Psoas muscle (tissue), 8 donors: ENCODE results near the gene C15orf61. TPM values are rescaled to one million over a fixed set of nuclear protein-coding genes. Genes with fewer than 3 reads are reported as not detected.

ENCODE experiments used
- ATAC-seq, 4 donors: fragments of 200-7000 bp; cut with Tn5 transposase; one replicate each; pipeline ENCODE4 v1.9.1; 2020; ENCODE audit warnings: moderate library complexity in 3 of 4, mild to moderate bottlenecking in 2 of 4
- DNase-seq, 2 donors: peaks; one replicate each; pipeline ENCODE4 v3.0.0-alpha.2; 2020
- H3K27ac ChIP-seq: fragments of 200-600 bp; one replicate; pipeline ENCODE4 v1.8.0; 2022
- H3K27me3 ChIP-seq, 3 donors: fragments of 200-600 bp in 1 of 3; one replicate each; pipeline versions ENCODE4 v1.6.1 to v1.8.0; 2013 to 2022; ENCODE audit warnings: low read length in 2 of 3, mild to moderate bottlenecking in 2 of 3, moderate library complexity in 1 of 3; ENCODE audit not compliant: insufficient read depth in 3 of 3
- H3K36me3 ChIP-seq, 2 donors: fragments of 200-600 bp in 1 of 2; one replicate each; pipeline versions ENCODE4 v1.6.1 to v1.8.0; 2013 to 2022; ENCODE audit warnings: low read depth in 1 of 2, mild to moderate bottlenecking in 1 of 2, moderate library complexity in 1 of 2; ENCODE audit not compliant: insufficient read depth in 1 of 2
- H3K4me1 ChIP-seq: fragments of 200-600 bp; one replicate; pipeline ENCODE4 v1.8.0; 2022
- H3K4me3 ChIP-seq: fragments of 200-600 bp; one replicate; pipeline ENCODE4 v1.8.0; 2022; ENCODE audit warnings: mild to moderate bottlenecking
- H3K9me3 ChIP-seq: fragments of 200-600 bp; one replicate; pipeline ENCODE4 v1.8.0; 2022
- CTCF ChIP-seq: fragments of 200-600 bp; IDR thresholded peaks from one replicate; pipeline ENCODE4 v1.8.0; 2022; ENCODE audit warnings: antibody characterized with exemption
- WGBS, 3 donors: extraction: QIAGEN DNeasy Blood & Tissue Kit; methylation state at CpG; one replicate each; pipeline versions ENCODE4 v1.1.6 to v1.1.7; 2013; 5-methylcytosine and 5-hydroxymethylcytosine counted together
- intact Hi-C, 2 donors: fragments of 100-400 bp; cut with DNase I; formaldehyde crosslinking; loops; one replicate each; pipeline versions ENCODE4 v1.11.0 to v1.14.2; 2022
- polyA plus RNA-seq, 3 donors: library from polyadenylated mRNA; stranded (reverse); fragments of 200-250 nt; gene quantifications; one replicate each; pipeline ENCODE4 v1.2.3, GENCODE V29; 2013
- total RNA-seq, 4 donors: library from RNA; stranded (reverse); fragmentation: NEBNext Ultra II Directional in 2 of 4; extraction: Animal tissue kit (Norgen Biotek cat#: 25700) in 2 of 4; gene quantifications; one replicate each; pipeline versions ENCODE4 v1.2.1 to v1.2.4, GENCODE V29; 2021 to 2023
- donor health status: healthy with polysubstance abuse.
- donor health status: DM: no; HTN: no; CAD: no; lungs with moderate emphysema.
- donor health status: Bipolar disorder and iron deficiency.
- donor health status: healthy.
- donor health status: DM: yes; HTN: yes; CAD: no.
- donor health status: DM: no; HTN: no; CAD: no.
- donor health status: DM: no; HTN: no; CAD: no.
- donor health status: DM: yes; HTN: yes; CAD: no.

Gene C15orf61
- total and polyA plus RNA-seq, 7 donors, result 6.9 to 20.9 (median 11.2) TPM

GRCh38 chr15:67520321-67521028 is 456 bp upstream of the C15orf61 start:
- intact Hi-C loops, result loop anchor here in 1 of 2 donors (5.0 kb wide), 2 partner anchors 317 to 532 kb away; partner anchors contain the start of gene PIAS1
- DNase-seq, result no peak
- Histone ChIP-seq H3K4me3 (peak overlapping the region; percentile 93), H3K4me1 (peaks cover 28% of the 10 kb centered on the region), H3K27ac (peak overlapping the region; percentile 99), H3K36me3 (peaks cover 0 to 24% of the 10 kb centered on the region in 2 donors), H3K9me3 (no peaks in the 10 kb centered on the region), H3K27me3 (no peaks in the 10 kb centered on the region)
- WGBS, 3 donors, result 15 to 23% (median 16%) methylated on average over 24 of the region's 24 CpGs
- ATAC-seq, result peak; percentile 23 to 65 (median 50)
- TF ChIP-seq CTCF, result no peak

GRCh38 chr15:67521783-67522568 is 1.0 kb downstream of the C15orf61 start:
- 0 to 1% (median 1%) methylated on average over 15 to 23 of the region's 23 CpGs for WGBS, 3 donors
- ATAC-seq (peak; percentile 37 to 74 (median 66)), DNase-seq (no peak)
- peaks cover 0 to 23% of the 10 kb centered on the region in 2 donors for H3K36me3 ChIP-seq
- peaks cover 32% of the 10 kb centered on the region for H3K4me1 ChIP-seq
- H3K4me3 ChIP-seq, result peak overlapping the region; percentile 93
- no peaks in the 10 kb centered on the region for H3K27me3 ChIP-seq
- peak overlapping the region; percentile 99 for H3K27ac ChIP-seq
- intact Hi-C loops, result loop anchor here in 1 of 2 donors (1.0 to 5.0 kb wide), 3 partner anchors 20 to 530 kb away; partner anchors contain the start of genes MAP2K5 and PIAS1
- no peaks in the 10 kb centered on the region for H3K9me3 ChIP-seq
- no peak for TF ChIP-seq CTCF

GRCh38 chr15:67523330-67523729 is 2.4 kb downstream of the C15orf61 start:
- peak overlapping the region; percentile 93 for H3K4me3 ChIP-seq
- intact Hi-C loops, result loop anchor here in 1 of 2 donors (5.0 kb wide), 2 partner anchors 314 to 529 kb away; partner anchors contain the start of gene PIAS1
- H3K36me3 ChIP-seq, result peaks cover 0 to 17% of the 10 kb centered on the region in 2 donors
- TF ChIP-seq CTCF, result no peak
- H3K9me3 ChIP-seq, result no peaks in the 10 kb centered on the region
- ATAC-seq (no peak), DNase-seq (no peak)
- no peaks in the 10 kb centered on the region for H3K27me3 ChIP-seq
- H3K27ac ChIP-seq, result peak overlapping the region; percentile 99
- 44 to 76% (median 44%) methylated on average over 1 of the region's 1 CpG for WGBS, 3 donors
- H3K4me1 ChIP-seq, result peaks cover 46% of the 10 kb centered on the region

DNA sequence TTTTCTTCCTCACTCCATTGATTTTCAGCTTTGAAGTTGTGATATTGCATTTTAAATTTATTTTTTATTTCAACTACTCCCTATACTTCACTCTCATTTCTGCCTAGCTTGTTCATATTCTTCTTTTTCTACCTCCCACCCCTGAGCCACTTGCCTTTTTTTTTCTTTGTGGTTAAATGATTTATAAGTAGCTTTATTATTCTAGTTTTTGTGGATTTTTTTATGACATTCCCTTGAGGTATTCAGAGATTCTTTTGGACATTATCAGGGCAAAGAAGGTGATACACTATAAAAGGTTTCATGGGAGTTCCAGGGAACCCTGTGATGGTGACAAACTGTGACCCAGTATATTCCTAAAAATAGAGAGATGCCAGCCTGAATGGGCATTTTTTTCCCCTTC is 3.3 kb downstream of the C15orf61 start:
- intact Hi-C loops, result loop anchor here in 1 of 2 donors (5.0 kb wide), 2 partner anchors 313 to 528 kb away; partner anchors contain the start of gene PIAS1
- Histone ChIP-seq H3K36me3 (peaks cover 2 to 17% of the 10 kb centered on the region in 2 donors), H3K27ac (peak overlapping the region; percentile 99), H3K9me3 (no peaks in the 10 kb centered on the region), H3K4me3 (peak overlapping the region; percentile 93), H3K4me1 (peaks cover 53% of the 10 kb centered on the region), H3K27me3 (no peaks in the 10 kb centered on the region)
- TF ChIP-seq CTCF, result no peak
- ATAC-seq (no peak), DNase-seq (no peak)
